Sigmoid colon (tissue), 7 donors: Measurements from ENCODE around the gene CCDC85C. TPM values are rescaled to one million over a fixed set of nuclear protein-coding genes. Genes with fewer than 3 reads are reported as not detected.

Source experiments
- DNase-seq: peaks from one replicate; pipeline ENCODE4 v3.0.0-alpha.2; 2019
- H3K27ac ChIP-seq, 4 donors: fragments of 200-600 bp; sonication (generic); one replicate each; pipeline ENCODE4 v1.5.1; 2016 to 2019; ENCODE audit warnings: mild to moderate bottlenecking in 1 of 4
- H3K27me3 ChIP-seq, 3 donors: fragments of 200-600 bp; sonication (generic); one replicate each; pipeline ENCODE4 v1.5.1; 2019; ENCODE audit warnings: mild to moderate bottlenecking in 1 of 3
- H3K36me3 ChIP-seq, 4 donors: fragments of 200-600 bp; sonication (generic); one replicate each; pipeline ENCODE4 v1.5.1; 2016 to 2019
- H3K4me1 ChIP-seq, 4 donors: fragments of 200-600 bp; sonication (generic); one replicate each; pipeline ENCODE4 v1.5.1; 2017 to 2019
- H3K4me3 ChIP-seq, 4 donors: fragments of 200-600 bp; sonication (generic); one replicate each; pipeline ENCODE4 v1.5.1; 2017 to 2019; ENCODE audit warnings: mild to moderate bottlenecking in 2 of 4, moderate library complexity in 1 of 4
- H3K9me3 ChIP-seq, 4 donors: fragments of 200-600 bp in 3 of 4; sonication (generic) in 3 of 4; one replicate each; pipeline versions ENCODE4 v1.5.1 to v1.6.1; 2013 to 2019
- EP300 ChIP-seq, 4 donors: sonication (generic); formaldehyde crosslinking; IDR thresholded peaks; one replicate each; pipeline ENCODE4 v1.6.1; 2017; ENCODE audit warnings: antibody characterized with exemption in 4 of 4
- POLR2A ChIP-seq, 2 donors: fragments of 450-650 bp; IDR thresholded peaks; one replicate each; pipeline ENCODE4 v1.6.1; 2016; ENCODE audit warnings: antibody characterized with exemption in 2 of 2, mild to moderate bottlenecking in 2 of 2, moderate library complexity in 2 of 2
- POLR2AphosphoS5 ChIP-seq, 4 donors: sonication (generic); formaldehyde crosslinking; IDR thresholded peaks; one replicate each; pipeline ENCODE4 v1.6.1; 2017; ENCODE audit warnings: antibody characterized with exemption in 4 of 4
- WGBS, 2 donors: extraction: QIAGEN DNeasy Blood & Tissue Kit; methylation state at CpG; one replicate each; pipeline ENCODE4 v1.1.7; 2013; 5-methylcytosine and 5-hydroxymethylcytosine counted together
- intact Hi-C: fragments of 100-400 bp; cut with DNase I; formaldehyde crosslinking; loops from one replicate; pipeline ENCODE4 v1.15.1; 2023
- polyA plus RNA-seq, 3 donors: library from polyadenylated mRNA; stranded (reverse); fragments of 200-250 nt; gene quantifications; one replicate each; pipeline ENCODE4 v1.2.3, GENCODE V29; 2013
- total RNA-seq, 4 donors: library from RNA; depleted of rRNA; stranded (reverse); fragments of >200 nt; gene quantifications; one replicate each; pipeline ENCODE4 v1.1.0, GENCODE V29; 2016
- TF ChIP-seq, protein P1 (sequence below), 4 experiments: fragments of 450-650 bp in 3 of 4; fragments of 200-600 bp in 1 of 4; IDR thresholded peaks; one replicate each; pipeline ENCODE4 v1.5.1; 2016 to 2019; ENCODE audit warnings: antibody characterized with exemption in 4 of 4, mild to moderate bottlenecking in 3 of 4, moderate library complexity in 2 of 4
- donor health status: healthy with polysubstance abuse.
- donor health status: Bipolar disorder and iron deficiency.
- donor health status: healthy.

The CCDC85C gene
- total and polyA plus RNA-seq, 7 donors = 11.4 to 79.0 (median 28.1) TPM

DNA sequence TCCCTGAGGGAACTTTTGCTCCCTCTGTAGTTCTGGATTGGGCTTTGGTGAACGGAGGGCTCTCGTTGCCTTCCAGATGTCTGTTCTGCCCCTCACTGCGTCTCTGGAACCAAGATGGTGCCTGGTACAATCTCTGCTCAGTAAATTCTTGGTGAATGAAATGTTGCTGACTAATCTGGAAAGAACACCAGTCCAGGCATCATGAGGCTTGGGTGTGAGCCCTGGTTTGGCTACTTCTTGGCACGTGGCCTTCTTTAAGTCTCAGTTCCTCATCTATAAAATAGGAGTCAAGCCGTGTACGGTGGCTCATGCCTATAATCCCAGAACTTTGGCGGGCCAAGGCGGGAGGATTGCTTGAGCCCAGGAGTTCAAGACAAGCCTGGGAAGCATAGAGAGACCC is 45.2 kb upstream of the CCDC85C start:
- Histone ChIP-seq H3K36me3 (peaks cover 0 to 9% (median 0%) of the 10 kb centered on the region in 4 donors), H3K9me3 (no peaks in the 10 kb centered on the region), H3K27ac (no peak overlapping the region), H3K4me1 (peaks cover 0 to 23% (median 18%) of the 10 kb centered on the region in 4 donors), H3K4me3 (no peak overlapping the region), H3K27me3 (no peaks in the 10 kb centered on the region)
- intact Hi-C loops = no loop called here
- TF ChIP-seq POLR2AphosphoS5 (IDR thresholded peaks at IDR 0.05) (no peak), POLR2A (IDR thresholded peaks at IDR 0.05) (no peak), EP300 (IDR thresholded peaks at IDR 0.05) (no peak)
- TF ChIP-seq, protein P1, sequence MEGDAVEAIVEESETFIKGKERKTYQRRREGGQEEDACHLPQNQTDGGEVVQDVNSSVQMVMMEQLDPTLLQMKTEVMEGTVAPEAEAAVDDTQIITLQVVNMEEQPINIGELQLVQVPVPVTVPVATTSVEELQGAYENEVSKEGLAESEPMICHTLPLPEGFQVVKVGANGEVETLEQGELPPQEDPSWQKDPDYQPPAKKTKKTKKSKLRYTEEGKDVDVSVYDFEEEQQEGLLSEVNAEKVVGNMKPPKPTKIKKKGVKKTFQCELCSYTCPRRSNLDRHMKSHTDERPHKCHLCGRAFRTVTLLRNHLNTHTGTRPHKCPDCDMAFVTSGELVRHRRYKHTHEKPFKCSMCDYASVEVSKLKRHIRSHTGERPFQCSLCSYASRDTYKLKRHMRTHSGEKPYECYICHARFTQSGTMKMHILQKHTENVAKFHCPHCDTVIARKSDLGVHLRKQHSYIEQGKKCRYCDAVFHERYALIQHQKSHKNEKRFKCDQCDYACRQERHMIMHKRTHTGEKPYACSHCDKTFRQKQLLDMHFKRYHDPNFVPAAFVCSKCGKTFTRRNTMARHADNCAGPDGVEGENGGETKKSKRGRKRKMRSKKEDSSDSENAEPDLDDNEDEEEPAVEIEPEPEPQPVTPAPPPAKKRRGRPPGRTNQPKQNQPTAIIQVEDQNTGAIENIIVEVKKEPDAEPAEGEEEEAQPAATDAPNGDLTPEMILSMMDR (IDR thresholded peaks at IDR 0.05) = no peak
- WGBS, 2 donors = 80 to 87% methylated on average over 8 of the region's 8 CpGs
- no peak for DNase-seq

GRCh38 chr14:99648027-99648784 is 44.2 kb upstream of the CCDC85C start:
- Histone ChIP-seq H3K27me3 (no peaks in the 10 kb centered on the region), H3K36me3 (peaks cover 0 to 9% (median 0%) of the 10 kb centered on the region in 4 donors), H3K4me1 (peaks cover 0 to 18% (median 18%) of the 10 kb centered on the region in 4 donors), H3K9me3 (no peaks in the 10 kb centered on the region), H3K4me3 (no peak overlapping the region), H3K27ac (no peak overlapping the region)
- no peak for DNase-seq
- intact Hi-C loops = no loop called here
- TF ChIP-seq POLR2AphosphoS5 (IDR thresholded peaks at IDR 0.05) = no peak
- TF ChIP-seq, protein P1 (IDR thresholded peaks at IDR 0.05) = no peak
- no peak for TF ChIP-seq POLR2A (IDR thresholded peaks at IDR 0.05)
- 88% methylated on average over 8 of the region's 8 CpGs for WGBS, 2 donors

DNA sequence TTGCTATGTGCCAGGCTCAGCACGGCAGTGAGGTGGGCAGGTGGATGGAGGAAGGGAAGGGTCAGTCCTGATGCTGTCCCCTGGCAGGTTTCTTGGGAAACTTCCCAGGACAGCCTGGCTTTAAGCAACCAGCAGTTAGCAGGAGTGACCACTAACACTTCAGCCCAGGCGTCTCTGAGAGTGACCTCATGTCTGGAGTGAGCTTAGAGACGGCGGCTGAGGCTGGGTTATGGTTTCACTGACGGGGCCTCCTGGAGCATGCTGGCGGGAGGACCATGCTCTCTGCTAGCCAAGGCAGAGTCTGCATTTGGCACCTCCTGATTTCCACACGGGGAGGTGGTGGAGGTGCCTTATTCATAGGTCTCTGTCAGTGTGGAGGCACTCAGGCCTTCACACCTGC is 43.4 kb upstream of the CCDC85C start:
- H3K4me3 ChIP-seq = no peak overlapping the region
- intact Hi-C loops = no loop called here
- TF ChIP-seq EP300 (IDR thresholded peaks at IDR 0.05) (no peak), POLR2AphosphoS5 (IDR thresholded peaks at IDR 0.05) (no peak), POLR2A (IDR thresholded peaks at IDR 0.05) (no peak)
- TF ChIP-seq, protein P1 (IDR thresholded peaks at IDR 0.05) = no peak
- no peak overlapping the region for H3K27ac ChIP-seq
- 79 to 85% methylated on average over 7 of the region's 7 CpGs for WGBS, 2 donors
- H3K27me3 ChIP-seq = no peaks in the 10 kb centered on the region
- peaks cover 0 to 18% (median 18%) of the 10 kb centered on the region in 4 donors for H3K4me1 ChIP-seq
- peaks cover 0 to 3% (median 0%) of the 10 kb centered on the region in 4 donors for H3K36me3 ChIP-seq
- no peaks in the 10 kb centered on the region for H3K9me3 ChIP-seq
- no peak for DNase-seq

DNA sequence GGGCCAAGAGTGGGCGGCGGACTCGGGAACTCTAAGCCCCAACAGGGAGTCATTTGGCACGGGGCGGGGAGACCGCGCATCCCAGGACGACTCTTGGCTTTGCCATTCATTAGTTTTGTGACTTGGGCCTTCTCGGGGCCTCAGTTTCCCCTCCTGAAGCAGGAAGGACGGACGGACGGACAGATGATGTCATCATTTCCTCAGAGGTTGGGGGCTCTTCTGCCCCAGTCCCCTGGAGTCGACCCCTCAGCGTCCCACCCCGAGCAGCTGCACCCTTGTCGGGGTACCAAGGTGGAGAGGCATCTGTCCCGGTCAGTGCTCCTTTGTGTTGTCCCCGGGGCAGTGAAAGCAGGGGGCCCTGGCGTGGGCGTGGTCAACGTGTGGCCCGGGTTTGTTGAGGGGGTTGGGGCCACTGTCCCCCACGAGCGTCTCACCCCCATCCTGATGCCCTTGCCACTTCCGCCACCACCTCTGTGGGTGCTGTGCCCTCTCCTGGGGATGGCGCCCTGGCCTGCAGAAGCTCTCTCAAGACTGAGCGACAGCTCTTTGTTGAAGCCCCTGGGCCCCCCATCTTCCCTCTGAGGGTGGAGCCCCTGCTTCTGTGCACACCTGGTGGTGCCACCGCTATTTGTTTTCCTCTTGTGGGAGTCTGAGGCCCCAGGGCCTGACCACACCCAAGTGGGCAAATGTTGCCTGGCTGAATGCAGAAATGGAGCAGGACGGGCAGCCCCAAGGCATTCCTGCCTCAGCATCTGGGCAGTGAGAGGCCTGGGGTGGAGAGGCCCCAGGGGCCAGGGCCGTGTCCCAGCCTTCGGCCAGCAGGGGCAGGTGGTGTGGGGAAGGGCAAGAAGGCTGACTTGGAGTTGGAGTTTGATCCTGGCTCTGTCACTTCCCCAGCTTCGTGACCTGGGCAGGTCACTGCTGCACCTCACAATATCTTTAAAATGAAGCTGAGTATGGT is 41.8 kb upstream of the CCDC85C start:
- Histone ChIP-seq H3K9me3 (no peaks in the 10 kb centered on the region), H3K36me3 (no peaks in the 10 kb centered on the region), H3K27me3 (no peaks in the 10 kb centered on the region), H3K4me3 (peak overlapping the region; percentile 22 to 65 (median 55)), H3K27ac (peak overlapping the region; percentile 38 to 65 (median 58)), H3K4me1 (peaks cover 0 to 18% (median 18%) of the 10 kb centered on the region in 4 donors)
- WGBS, 2 donors = 35 to 49% methylated on average over 32 of the region's 32 CpGs
- no peak for DNase-seq
- no peak for TF ChIP-seq POLR2A (IDR thresholded peaks at IDR 0.05)
- no peak for TF ChIP-seq POLR2AphosphoS5 (IDR thresholded peaks at IDR 0.05)
- intact Hi-C loops = no loop called here
